Upper lobe of right lung (tissue), 1 donor: ENCODE results near the gene EYS. TPM values are rescaled to one million over a fixed set of nuclear protein-coding genes. Genes with fewer than 3 reads are reported as not detected.

ENCODE experiments used
- ATAC-seq: fragments of 200-7000 bp; cut with Tn5 transposase; one replicate; pipeline ENCODE4 v1.9.1; 2020; ENCODE audit warnings: mild to moderate bottlenecking, moderate library complexity
- DNase-seq: peaks from one replicate; pipeline ENCODE4 v3.0.0-alpha.2; 2020
- H3K27ac ChIP-seq: fragments of 200-600 bp; one replicate; pipeline ENCODE4 v1.8.0; 2022
- H3K27me3 ChIP-seq: fragments of 200-600 bp; one replicate; pipeline ENCODE4 v1.8.0; 2022; ENCODE audit warnings: mild to moderate bottlenecking
- H3K36me3 ChIP-seq: fragments of 200-600 bp; one replicate; pipeline ENCODE4 v1.8.0; 2022
- H3K4me1 ChIP-seq: fragments of 200-600 bp; one replicate; pipeline ENCODE4 v1.8.0; 2022
- H3K4me3 ChIP-seq: fragments of 200-600 bp; one replicate; pipeline ENCODE4 v1.8.0; 2022; ENCODE audit warnings: mild to moderate bottlenecking
- H3K9me3 ChIP-seq: fragments of 200-600 bp; one replicate; pipeline ENCODE4 v1.8.0; 2022
- CTCF ChIP-seq: fragments of 200-600 bp; IDR thresholded peaks from one replicate; pipeline ENCODE4 v1.8.0; 2022; ENCODE audit warnings: antibody characterized with exemption
- intact Hi-C: fragments of 100-400 bp; cut with DNase I; formaldehyde crosslinking; loops from one replicate; pipeline ENCODE4 v1.11.0; 2022
- total RNA-seq: library from RNA; stranded (reverse); fragmentation: NEBNext Ultra II Directional; extraction: Animal tissue kit (Norgen Biotek cat#: 25700); gene quantifications from one replicate; pipeline ENCODE4 v1.2.1, GENCODE V29; 2021
- donor health status: DM: no; HTN: yes; CAD: no; lungs with severe emphysema.

The EYS gene
- total RNA-seq, 1 donor from 2014 or later, result not detected

DNA sequence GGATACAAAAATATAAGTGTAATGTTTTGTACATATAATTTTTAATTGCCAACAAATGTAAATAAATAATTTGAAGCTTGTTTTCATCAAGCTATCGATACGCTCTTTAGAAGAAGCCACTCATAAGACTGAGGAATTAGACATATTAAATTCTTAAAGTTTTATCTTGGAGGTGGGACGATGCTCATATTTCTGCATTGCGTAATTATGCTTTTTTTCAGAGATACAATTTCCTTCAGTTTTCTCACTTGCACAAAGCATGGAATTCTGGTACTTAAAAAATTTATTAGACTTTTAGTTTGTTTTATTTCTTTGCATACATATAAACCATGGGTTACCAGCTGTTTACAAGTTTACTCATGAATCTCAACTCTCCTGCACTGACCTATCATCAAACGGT lies 980.0 kb downstream of the EYS start:
- no peak for DNase-seq
- Histone ChIP-seq H3K36me3 (no peaks in the 10 kb centered on the region), H3K4me3 (no peak overlapping the region), H3K9me3 (no peaks in the 10 kb centered on the region), H3K27ac (no peak overlapping the region), H3K27me3 (no peaks in the 10 kb centered on the region), H3K4me1 (no peaks in the 10 kb centered on the region)
- ATAC-seq, result no peak
- no peak for TF ChIP-seq CTCF
- intact Hi-C loops, result no loop called here

DNA sequence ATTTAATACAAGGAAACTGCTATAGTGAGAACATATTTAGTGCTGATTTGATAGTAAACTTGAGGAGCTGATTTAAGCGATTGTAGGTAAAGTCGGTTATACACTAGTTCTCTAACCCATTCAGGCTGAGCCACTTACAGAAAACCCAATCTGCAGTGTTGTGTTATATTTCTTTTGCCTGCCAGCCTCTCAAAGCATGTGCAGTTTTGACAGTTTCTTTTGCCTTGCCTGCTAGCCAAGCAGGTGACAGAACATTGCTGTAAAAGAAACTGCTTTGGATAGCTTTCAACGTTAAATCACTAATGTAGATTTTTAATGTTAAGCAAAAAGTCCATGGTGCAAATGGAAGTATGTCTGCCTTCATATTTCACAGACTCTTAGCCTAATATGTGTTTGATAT lies 982.9 kb downstream of the EYS start:
- intact Hi-C loops, result no loop called here
- no peak overlapping the region for H3K27ac ChIP-seq
- H3K4me1 ChIP-seq, result no peaks in the 10 kb centered on the region
- no peaks in the 10 kb centered on the region for H3K9me3 ChIP-seq
- no peaks in the 10 kb centered on the region for H3K27me3 ChIP-seq
- DNase-seq (no peak), ATAC-seq (no peak)
- no peak for TF ChIP-seq CTCF
- no peaks in the 10 kb centered on the region for H3K36me3 ChIP-seq
- H3K4me3 ChIP-seq, result no peak overlapping the region

GRCh38 chr6:64723327-64724058 lies 983.5 kb downstream of the EYS start:
- Histone ChIP-seq H3K36me3 (no peaks in the 10 kb centered on the region), H3K27me3 (no peaks in the 10 kb centered on the region), H3K4me1 (no peaks in the 10 kb centered on the region), H3K4me3 (no peak overlapping the region), H3K27ac (no peak overlapping the region), H3K9me3 (no peaks in the 10 kb centered on the region)
- TF ChIP-seq CTCF, result no peak
- intact Hi-C loops, result no loop called here
- DNase-seq (no peak), ATAC-seq (no peak)

DNA sequence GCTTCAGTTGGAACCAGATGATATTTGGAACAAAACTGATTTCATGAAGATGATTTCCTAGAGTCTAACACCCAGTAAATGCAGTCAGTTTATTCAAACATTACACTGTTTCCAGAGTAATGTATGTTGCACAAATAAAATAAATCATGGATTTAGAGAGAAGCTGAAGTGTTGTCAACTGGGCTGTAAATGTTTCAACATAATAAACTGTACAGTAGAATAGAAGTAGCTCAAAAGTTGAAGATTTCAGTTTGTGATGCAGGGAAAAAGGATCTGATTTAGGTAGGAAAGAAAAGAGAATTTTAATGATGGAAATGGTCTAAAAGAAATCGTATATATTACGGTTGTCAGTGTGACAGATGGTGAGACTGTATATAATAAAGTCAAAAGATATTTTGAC lies 985.2 kb downstream of the EYS start:
- no peak for TF ChIP-seq CTCF
- ATAC-seq (no peak), DNase-seq (no peak)
- Histone ChIP-seq H3K36me3 (no peaks in the 10 kb centered on the region), H3K9me3 (no peaks in the 10 kb centered on the region), H3K27me3 (no peaks in the 10 kb centered on the region), H3K4me3 (no peak overlapping the region), H3K27ac (no peak overlapping the region), H3K4me1 (no peaks in the 10 kb centered on the region)
- intact Hi-C loops, result no loop called here

DNA sequence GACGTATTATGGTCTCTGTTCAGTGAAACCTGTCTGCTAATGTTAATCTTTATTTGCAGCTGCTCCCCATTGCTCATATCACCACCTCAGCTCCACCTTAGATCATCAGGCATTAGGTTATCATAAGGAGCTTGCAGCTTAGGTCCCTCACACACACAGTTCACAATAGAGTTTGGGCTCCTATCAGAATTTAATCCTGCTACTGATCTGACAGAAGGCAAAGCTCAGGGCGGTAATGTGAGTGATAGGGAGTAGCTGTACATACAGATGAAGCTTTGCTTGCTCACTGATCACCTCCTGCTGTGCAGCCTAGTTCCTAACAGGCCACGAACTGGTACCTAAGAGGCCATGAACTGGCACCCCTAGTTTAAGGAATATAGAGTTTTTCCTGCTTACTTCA lies 989.7 kb downstream of the EYS start:
- Histone ChIP-seq H3K4me1 (no peaks in the 10 kb centered on the region), H3K27ac (no peak overlapping the region), H3K4me3 (no peak overlapping the region), H3K36me3 (no peaks in the 10 kb centered on the region), H3K27me3 (no peaks in the 10 kb centered on the region), H3K9me3 (no peaks in the 10 kb centered on the region)
- ATAC-seq (no peak), DNase-seq (no peak)
- TF ChIP-seq CTCF, result no peak
- intact Hi-C loops, result no loop called here

- Histone ChIP-seq H3K36me3 (no peaks in the 10 kb centered on the region), H3K4me3 (no peak overlapping the region), H3K4me1 (no peaks in the 10 kb centered on the region), H3K27ac (no peak overlapping the region), H3K27me3 (no peaks in the 10 kb centered on the region), H3K9me3 (no peaks in the 10 kb centered on the region)
- no peak for DNase-seq
- intact Hi-C loops, result no loop called here
- no peak for ATAC-seq
- TF ChIP-seq CTCF, result no peak
Measured at GRCh38 chr6:64715624-64716023, 991.4 kb downstream of the EYS start.
